ENCODE measurements around the gene ZNF280D.
"Not testable (repeated sequence)": the region's sequence is repeated elsewhere in the genome, so short reads cannot be mapped to it uniquely, and the experiment has no call there.

The ZNF280D gene

GRCh38 chr15:56709502-56709901, 23.8 kb downstream of the ZNF280D start:
- H3K27me3 ChIP-seq (replicated peaks; ENCODE audit: control insufficient read depth, insufficient read depth, low read length); DNase-seq (ENCODE audit: low read depth); H3K9me3 ChIP-seq (ENCODE audit: control insufficient read depth, low read length); H3K9ac ChIP-seq (ENCODE audit: low read length); H3K4me3 ChIP-seq (ENCODE audit: low read length); H3K4me1 ChIP-seq (ENCODE audit: control insufficient read depth, insufficient read depth, low read length): not testable (repeated sequence)
- H3K36me3 ChIP-seq (ENCODE audit: control insufficient read depth, insufficient read depth, low read length, severe bottlenecking) = peaks cover 16% of the 10 kb centered on the region

- DNase-seq (ENCODE audit: low read depth) = no peak
- H3K9ac ChIP-seq (ENCODE audit: low read length) = no peak overlapping the region
- H3K4me3 ChIP-seq (ENCODE audit: low read length) = no peak overlapping the region
- no peaks in the 10 kb centered on the region for H3K27me3 ChIP-seq (replicated peaks; ENCODE audit: control insufficient read depth, insufficient read depth, low read length)
- peaks cover 64% of the 10 kb centered on the region for H3K36me3 ChIP-seq (ENCODE audit: control insufficient read depth, insufficient read depth, low read length, severe bottlenecking)
- no peaks in the 10 kb centered on the region for H3K4me1 ChIP-seq (ENCODE audit: control insufficient read depth, insufficient read depth, low read length)
- H3K9me3 ChIP-seq (ENCODE audit: control insufficient read depth, low read length) = no peaks in the 10 kb centered on the region
These were observed 33.6 kb downstream of the ZNF280D start for GRCh38 chr15:56699743-56700142.

GRCh38 chr15:56698270-56698669, 35.0 kb downstream of the ZNF280D start:
- DNase-seq (ENCODE audit: low read depth) = no peak
- Histone ChIP-seq H3K4me1 (ENCODE audit: control insufficient read depth, insufficient read depth, low read length) (peaks cover 3% of the 10 kb centered on the region), H3K27me3 (replicated peaks; ENCODE audit: control insufficient read depth, insufficient read depth, low read length) (no peaks in the 10 kb centered on the region), H3K4me3 (ENCODE audit: low read length) (no peak overlapping the region), H3K36me3 (ENCODE audit: control insufficient read depth, insufficient read depth, low read length, severe bottlenecking) (peaks cover 49% of the 10 kb centered on the region), H3K9ac (ENCODE audit: low read length) (no peak overlapping the region), H3K9me3 (ENCODE audit: control insufficient read depth, low read length) (no peaks in the 10 kb centered on the region)

- H3K9ac ChIP-seq (ENCODE audit: low read length) = no peak overlapping the region
- H3K36me3 ChIP-seq (ENCODE audit: control insufficient read depth, insufficient read depth, low read length, severe bottlenecking) = peaks cover 18% of the 10 kb centered on the region
- no peaks in the 10 kb centered on the region for H3K9me3 ChIP-seq (ENCODE audit: control insufficient read depth, low read length)
- H3K4me3 ChIP-seq (ENCODE audit: low read length) = no peak overlapping the region
- peak; percentile 55 for DNase-seq (ENCODE audit: low read depth)
- H3K27me3 ChIP-seq (replicated peaks; ENCODE audit: control insufficient read depth, insufficient read depth, low read length) = no peaks in the 10 kb centered on the region
- H3K4me1 ChIP-seq (ENCODE audit: control insufficient read depth, insufficient read depth, low read length) = peaks cover 3% of the 10 kb centered on the region
These were observed 39.5 kb downstream of the ZNF280D start for GRCh38 chr15:56693761-56694160.

GRCh38 chr15:56690733-56691132, 42.6 kb downstream of the ZNF280D start:
- DNase-seq (ENCODE audit: low read depth) = no peak
- Histone ChIP-seq H3K9ac (ENCODE audit: low read length) (no peak overlapping the region), H3K36me3 (ENCODE audit: control insufficient read depth, insufficient read depth, low read length, severe bottlenecking) (peaks cover 24% of the 10 kb centered on the region)

GRCh38 chr15:56683908-56684307, 49.4 kb downstream of the ZNF280D start:
- no peaks in the 10 kb centered on the region for H3K9me3 ChIP-seq (ENCODE audit: control insufficient read depth, low read length)
- H3K27me3 ChIP-seq (replicated peaks; ENCODE audit: control insufficient read depth, insufficient read depth, low read length) = no peaks in the 10 kb centered on the region
- H3K36me3 ChIP-seq (ENCODE audit: control insufficient read depth, insufficient read depth, low read length, severe bottlenecking) = peaks cover 19% of the 10 kb centered on the region
- H3K4me1 ChIP-seq (ENCODE audit: control insufficient read depth, insufficient read depth, low read length) = no peaks in the 10 kb centered on the region
- no peak for DNase-seq (ENCODE audit: low read depth)
- no peak overlapping the region for H3K9ac ChIP-seq (ENCODE audit: low read length)
- H3K4me3 ChIP-seq (ENCODE audit: low read length) = no peak overlapping the region

More at GRCh38 chr15:56690733-56691132, 42.6 kb downstream of the ZNF280D start:
- Histone ChIP-seq H3K27me3 (replicated peaks; ENCODE audit: control insufficient read depth, insufficient read depth, low read length) (no peaks in the 10 kb centered on the region), H3K4me3 (ENCODE audit: low read length) (no peak overlapping the region), H3K9me3 (ENCODE audit: control insufficient read depth, low read length) (no peaks in the 10 kb centered on the region), H3K4me1 (ENCODE audit: control insufficient read depth, insufficient read depth, low read length) (peaks cover 3% of the 10 kb centered on the region)

GRCh38 chr15:56681113-56681512, 52.2 kb downstream of the ZNF280D start:
- Histone ChIP-seq H3K36me3 (ENCODE audit: control insufficient read depth, insufficient read depth, low read length, severe bottlenecking) (peaks cover 23% of the 10 kb centered on the region), H3K4me1 (ENCODE audit: control insufficient read depth, insufficient read depth, low read length) (no peaks in the 10 kb centered on the region), H3K27me3 (replicated peaks; ENCODE audit: control insufficient read depth, insufficient read depth, low read length) (no peaks in the 10 kb centered on the region), H3K4me3 (ENCODE audit: low read length) (no peak overlapping the region), H3K9me3 (ENCODE audit: control insufficient read depth, low read length) (no peaks in the 10 kb centered on the region), H3K9ac (ENCODE audit: low read length) (no peak overlapping the region)
- DNase-seq (ENCODE audit: low read depth) = no peak

- H3K4me1 ChIP-seq (ENCODE audit: control insufficient read depth, insufficient read depth, low read length) = no peaks in the 10 kb centered on the region
- no peak overlapping the region for H3K4me3 ChIP-seq (ENCODE audit: low read length)
- no peaks in the 10 kb centered on the region for H3K9me3 ChIP-seq (ENCODE audit: control insufficient read depth, low read length)
- H3K9ac ChIP-seq (ENCODE audit: low read length) = no peak overlapping the region
- H3K36me3 ChIP-seq (ENCODE audit: control insufficient read depth, insufficient read depth, low read length, severe bottlenecking) = peaks cover 38% of the 10 kb centered on the region
- no peak for DNase-seq (ENCODE audit: low read depth)
- H3K27me3 ChIP-seq (replicated peaks; ENCODE audit: control insufficient read depth, insufficient read depth, low read length) = no peaks in the 10 kb centered on the region
These were observed 54.1 kb downstream of the ZNF280D start for GRCh38 chr15:56679225-56679624.

- no peaks in the 10 kb centered on the region for H3K4me1 ChIP-seq (ENCODE audit: control insufficient read depth, insufficient read depth, low read length)
- peaks cover 42% of the 10 kb centered on the region for H3K36me3 ChIP-seq (ENCODE audit: control insufficient read depth, insufficient read depth, low read length, severe bottlenecking)
- no peak for DNase-seq (ENCODE audit: low read depth)
- no peaks in the 10 kb centered on the region for H3K27me3 ChIP-seq (replicated peaks; ENCODE audit: control insufficient read depth, insufficient read depth, low read length)
- H3K9me3 ChIP-seq (ENCODE audit: control insufficient read depth, low read length) = no peaks in the 10 kb centered on the region
- H3K4me3 ChIP-seq (ENCODE audit: low read length) = no peak overlapping the region
- no peak overlapping the region for H3K9ac ChIP-seq (ENCODE audit: low read length)
These were observed 54.7 kb downstream of the ZNF280D start for GRCh38 chr15:56678571-56678970.

GRCh38 chr15:56677271-56677670, 56.0 kb downstream of the ZNF280D start:
- Histone ChIP-seq H3K9ac (ENCODE audit: low read length) (no peak overlapping the region), H3K36me3 (ENCODE audit: control insufficient read depth, insufficient read depth, low read length, severe bottlenecking) (peaks cover 45% of the 10 kb centered on the region), H3K27me3 (replicated peaks; ENCODE audit: control insufficient read depth, insufficient read depth, low read length) (no peaks in the 10 kb centered on the region), H3K4me3 (ENCODE audit: low read length) (no peak overlapping the region), H3K4me1 (ENCODE audit: control insufficient read depth, insufficient read depth, low read length) (peaks cover 3% of the 10 kb centered on the region), H3K9me3 (ENCODE audit: control insufficient read depth, low read length) (no peaks in the 10 kb centered on the region)
- no peak for DNase-seq (ENCODE audit: low read depth)

- no peak overlapping the region for H3K4me3 ChIP-seq (ENCODE audit: low read length)
- H3K27me3 ChIP-seq (replicated peaks; ENCODE audit: control insufficient read depth, insufficient read depth, low read length) = no peaks in the 10 kb centered on the region
- peaks cover 46% of the 10 kb centered on the region for H3K36me3 ChIP-seq (ENCODE audit: control insufficient read depth, insufficient read depth, low read length, severe bottlenecking)
- peaks cover 3% of the 10 kb centered on the region for H3K4me1 ChIP-seq (ENCODE audit: control insufficient read depth, insufficient read depth, low read length)
- no peak overlapping the region for H3K9ac ChIP-seq (ENCODE audit: low read length)
- H3K9me3 ChIP-seq (ENCODE audit: control insufficient read depth, low read length) = no peaks in the 10 kb centered on the region
- no peak for DNase-seq (ENCODE audit: low read depth)
These were observed 57.4 kb downstream of the ZNF280D start for GRCh38 chr15:56675930-56676329.

- no peak for DNase-seq (ENCODE audit: low read depth)
- no peak overlapping the region for H3K4me3 ChIP-seq (ENCODE audit: low read length)
- peaks cover 46% of the 10 kb centered on the region for H3K36me3 ChIP-seq (ENCODE audit: control insufficient read depth, insufficient read depth, low read length, severe bottlenecking)
- H3K27me3 ChIP-seq (replicated peaks; ENCODE audit: control insufficient read depth, insufficient read depth, low read length) = no peaks in the 10 kb centered on the region
- no peak overlapping the region for H3K9ac ChIP-seq (ENCODE audit: low read length)
- H3K4me1 ChIP-seq (ENCODE audit: control insufficient read depth, insufficient read depth, low read length) = peaks cover 3% of the 10 kb centered on the region
- no peaks in the 10 kb centered on the region for H3K9me3 ChIP-seq (ENCODE audit: control insufficient read depth, low read length)
These were observed 58.5 kb downstream of the ZNF280D start for GRCh38 chr15:56674857-56675256.

Measured in adipocyte (in vitro differentiated cells).